ENCODE measurements around the gene CHRNA7.

Gene CHRNA7

GRCh38 chr15:32119286-32119685 is 89.0 kb downstream of the CHRNA7 start:
- no peak overlapping the region for H3K4me3 ChIP-seq (ENCODE audit: low read length)
- TF ChIP-seq CTCF (conservative IDR thresholded peaks at IDR 0.05; ENCODE audit: low read depth, low read length) = no peak
- DNase-seq (ENCODE audit: low read depth) = no peak

GRCh38 chr15:32119694-32120330 is 89.5 kb downstream of the CHRNA7 start:
- DNase-seq (ENCODE audit: low read depth) = no peak
- TF ChIP-seq CTCF (conservative IDR thresholded peaks at IDR 0.05; ENCODE audit: low read depth, low read length) = no peak
- H3K4me3 ChIP-seq (ENCODE audit: low read length) = no peak overlapping the region

GRCh38 chr15:32120577-32121383 is 90.5 kb downstream of the CHRNA7 start:
- no peak overlapping the region for H3K4me3 ChIP-seq (ENCODE audit: low read length)
- TF ChIP-seq CTCF (conservative IDR thresholded peaks at IDR 0.05; ENCODE audit: low read depth, low read length) = no peak
- DNase-seq (ENCODE audit: low read depth) = no peak

- TF ChIP-seq CTCF (conservative IDR thresholded peaks at IDR 0.05; ENCODE audit: low read depth, low read length) = no peak
- DNase-seq (ENCODE audit: low read depth) = no peak
Observed at GRCh38 chr15:32121384-32121695, 91.0 kb downstream of the CHRNA7 start.

GRCh38 chr15:32122013-32122412 is 91.7 kb downstream of the CHRNA7 start:
- no peak overlapping the region for H3K4me3 ChIP-seq (ENCODE audit: low read length)
- no peak for TF ChIP-seq CTCF (conservative IDR thresholded peaks at IDR 0.05; ENCODE audit: low read depth, low read length)
- DNase-seq (ENCODE audit: low read depth) = no peak

More at GRCh38 chr15:32121384-32121695, 91.0 kb downstream of the CHRNA7 start:
- no peak overlapping the region for H3K4me3 ChIP-seq (ENCODE audit: low read length)

- no peak for DNase-seq (ENCODE audit: low read depth)
- H3K4me3 ChIP-seq (ENCODE audit: low read length) = no peak overlapping the region
- no peak for TF ChIP-seq CTCF (conservative IDR thresholded peaks at IDR 0.05; ENCODE audit: low read depth, low read length)
Observed at GRCh38 chr15:32123473-32123872, 93.2 kb downstream of the CHRNA7 start.

GRCh38 chr15:32124726-32125125 is 94.4 kb downstream of the CHRNA7 start:
- DNase-seq (ENCODE audit: low read depth) = no peak
- H3K4me3 ChIP-seq (ENCODE audit: low read length) = no peak overlapping the region

More at GRCh38 chr15:32124726-32125125, 94.4 kb downstream of the CHRNA7 start:
- TF ChIP-seq CTCF (conservative IDR thresholded peaks at IDR 0.05; ENCODE audit: low read depth, low read length) = no peak
